H9 (cell line): Measurements from ENCODE around the gene UTS2. TPM values are rescaled to one million over a fixed set of nuclear protein-coding genes. Genes with fewer than 3 reads are reported as not detected.

Experiments used
- DNase-seq: peaks from one replicate; pipeline ENCODE4 v3.0.0-alpha.2; 2017
- H2AFZ ChIP-seq: one replicate; pipeline ENCODE4 v1.6.1; 2013; ENCODE audit warnings: mild to moderate bottlenecking, low read length, control low read depth, moderate library complexity
- H2AK5ac ChIP-seq: 2 replicates; pipeline ENCODE4 v1.6.1; 2013; ENCODE audit warnings: low read length, control low read depth, mixed read lengths; ENCODE audit not compliant: insufficient read length
- H2BK120ac ChIP-seq: one replicate; pipeline ENCODE4 v1.6.1; 2013; ENCODE audit warnings: low read depth, mild to moderate bottlenecking, low read length, control low read depth, inconsistent platforms; ENCODE audit not compliant: poor library complexity, severe bottlenecking
- H2BK12ac ChIP-seq: 2 replicates; pipeline ENCODE4 v1.6.1; 2013; ENCODE audit warnings: low read length, control low read depth, mixed read lengths, low read depth; ENCODE audit not compliant: insufficient read length
- H2BK15ac ChIP-seq: 2 replicates; pipeline ENCODE4 v1.6.1; 2013; ENCODE audit warnings: low read depth, low read length, control low read depth
- H2BK20ac ChIP-seq: one replicate; pipeline ENCODE4 v1.6.1; 2013; ENCODE audit warnings: low read depth, mild to moderate bottlenecking, low read length, control low read depth, inconsistent platforms; ENCODE audit not compliant: poor library complexity, severe bottlenecking
- H2BK5ac ChIP-seq: 2 replicates; pipeline ENCODE4 v1.6.1; 2013; ENCODE audit warnings: low read length, control low read depth, mixed read lengths; ENCODE audit not compliant: insufficient read length
- H3K14ac ChIP-seq: 2 replicates; pipeline ENCODE4 v1.6.1; 2013; ENCODE audit warnings: low read length, control low read depth; ENCODE audit not compliant: insufficient read depth
- H3K18ac ChIP-seq: 2 replicates; pipeline ENCODE4 v1.6.1; 2013; ENCODE audit warnings: low read depth, mild to moderate bottlenecking, mixed read lengths, low read length, control low read depth; ENCODE audit not compliant: insufficient read length
- H3K23ac ChIP-seq: 2 replicates; pipeline ENCODE4 v1.6.1; 2013; ENCODE audit warnings: low read length, control low read depth, mixed read lengths, low read depth; ENCODE audit not compliant: insufficient read length
- H3K23me2 ChIP-seq: 2 replicates; pipeline ENCODE4 v1.6.1; 2013; ENCODE audit warnings: low read depth, mild to moderate bottlenecking, mixed read lengths, low read length, control low read depth; ENCODE audit not compliant: insufficient read length, poor library complexity, severe bottlenecking
- H3K27ac ChIP-seq: 2 replicates; pipeline ENCODE4 v1.5.1; 2013; ENCODE audit warnings: low read length, control low read depth, mixed read lengths, low read depth; ENCODE audit not compliant: insufficient read length
- H3K27me3 ChIP-seq: 2 replicates; pipeline ENCODE4 v1.6.1; 2013; ENCODE audit warnings: low read length, control low read depth, inconsistent platforms; ENCODE audit not compliant: insufficient read depth
- H3K4ac ChIP-seq: 2 replicates; pipeline ENCODE4 v1.6.1; 2013; ENCODE audit warnings: low read depth, mild to moderate bottlenecking, control low read depth, inconsistent platforms, low read length, moderate library complexity
- H3K4me1 ChIP-seq: 2 replicates; pipeline ENCODE4 v1.6.1; 2013; ENCODE audit warnings: low read length, control low read depth, inconsistent platforms; ENCODE audit not compliant: insufficient read depth
- H3K4me2 ChIP-seq: 2 replicates; pipeline ENCODE4 v1.6.1; 2013; ENCODE audit warnings: low read length, control low read depth, mixed read lengths; ENCODE audit not compliant: insufficient read length, insufficient read depth
- H3K56ac ChIP-seq: 2 replicates; pipeline ENCODE4 v1.6.1; 2013; ENCODE audit warnings: low read depth, mild to moderate bottlenecking, mixed read lengths, low read length, control low read depth; ENCODE audit not compliant: insufficient read length
- H3K79me1 ChIP-seq: 2 replicates; pipeline ENCODE4 v1.6.1; 2013; ENCODE audit warnings: low read depth, mild to moderate bottlenecking, moderate library complexity, low read length, control low read depth, inconsistent platforms; ENCODE audit not compliant: insufficient read depth, poor library complexity, severe bottlenecking
- H3K79me2 ChIP-seq: 2 replicates; pipeline ENCODE4 v1.6.1; 2013; ENCODE audit warnings: low read length, control low read depth, inconsistent platforms; ENCODE audit not compliant: insufficient read depth
- H3K9ac ChIP-seq: 2 replicates; pipeline ENCODE4 v1.6.1; 2013; ENCODE audit warnings: low read length, control low read depth, mixed read lengths; ENCODE audit not compliant: insufficient read length; ENCODE audit errors: extremely low read depth
- H3K9me3 ChIP-seq: one replicate; pipeline ENCODE4 v1.6.1; 2013; ENCODE audit warnings: low read depth, low read length, inconsistent platforms; ENCODE audit not compliant: control insufficient read depth
- H3T11ph ChIP-seq: one replicate; pipeline ENCODE4 v1.6.1; 2013; ENCODE audit warnings: mild to moderate bottlenecking, low read length, control low read depth, inconsistent platforms
- H4K20me1 ChIP-seq: one replicate; pipeline ENCODE4 v1.6.1; 2013; ENCODE audit not compliant: control insufficient read depth, insufficient read length, insufficient read depth
- H4K5ac ChIP-seq: 2 replicates; pipeline ENCODE4 v1.6.1; 2013; ENCODE audit warnings: low read depth, mild to moderate bottlenecking, mixed read lengths, low read length, control low read depth; ENCODE audit not compliant: insufficient read length
- H4K8ac ChIP-seq: replicated peaks from 2 replicates; pipeline ENCODE4 v1.6.1; 2013; ENCODE audit warnings: low read length, control low read depth, mixed read lengths, low read depth; ENCODE audit not compliant: insufficient read length
- H4K91ac ChIP-seq: 2 replicates; pipeline ENCODE4 v1.6.1; 2013; ENCODE audit warnings: low read depth, mild to moderate bottlenecking, moderate library complexity, mixed read lengths, low read length, control low read depth; ENCODE audit not compliant: insufficient read length
- H3K27ac Mint-ChIP-seq, 3 experiments: 2 replicates in 2 of 3; 3 replicates in 1 of 3; pipeline ENCODE4 v1.8.0; 2020 to 2021; ENCODE audit warnings: mixed read lengths in 3 of 3, mild to moderate bottlenecking in 1 of 3, moderate library complexity in 1 of 3
- H3K27me3 Mint-ChIP-seq: 2 replicates; pipeline ENCODE4 v1.8.0; 2021; ENCODE audit warnings: low read depth, mild to moderate bottlenecking, moderate library complexity, mixed read lengths
- H3K36me3 Mint-ChIP-seq, 3 experiments: 2 replicates in 2 of 3; 3 replicates in 1 of 3; pipeline ENCODE4 v1.8.0; 2020 to 2021; ENCODE audit warnings: low read depth in 3 of 3, mixed read lengths in 3 of 3; ENCODE audit not compliant: insufficient read depth in 1 of 3
- H3K4me1 Mint-ChIP-seq, 2 experiments: 2 replicates each; pipeline ENCODE4 v1.8.0; 2020; ENCODE audit warnings: mixed read lengths in 2 of 2
- H3K4me3 Mint-ChIP-seq, 2 experiments: 2 replicates in 1 of 2; 3 replicates in 1 of 2; pipeline ENCODE4 v1.8.0; 2020 to 2021; ENCODE audit warnings: mild to moderate bottlenecking in 2 of 2, mixed read lengths in 2 of 2, moderate library complexity in 1 of 2
- H3K9me3 Mint-ChIP-seq, 2 experiments: 2 replicates in 1 of 2; 3 replicates in 1 of 2; pipeline ENCODE4 v1.8.0; 2020; ENCODE audit warnings: mild to moderate bottlenecking in 2 of 2, mixed read lengths in 2 of 2, moderate library complexity in 1 of 2
- WGBS: extraction: QIAGEN DNeasy Blood & Tissue Kit; methylation state at CpG from one replicate; pipeline ENCODE4 v1.1.7; 2013; ENCODE audit warnings: missing lambda C conversion rate, low lambda C conversion rate, mixed read lengths; ENCODE audit not compliant: insufficient read length; ENCODE audit errors: extremely low coverage; 5-methylcytosine and 5-hydroxymethylcytosine counted together
- total RNA-seq: library from RNA; stranded (reverse); gene quantifications from 2 replicates; pipeline ENCODE4 v1.2.1, GENCODE V29; 2021
- TF ChIP-seq, protein P1 (sequence below): fragments of 200-600 bp; sonication (generic); conservative IDR thresholded peaks from 3 replicates; pipeline ENCODE4 v1.8.0; 2021; ENCODE audit warnings: antibody characterized with exemption, mild to moderate bottlenecking

Gene UTS2
- total RNA-seq, 1 experiment from 2014 or later, result not detected

DNA sequence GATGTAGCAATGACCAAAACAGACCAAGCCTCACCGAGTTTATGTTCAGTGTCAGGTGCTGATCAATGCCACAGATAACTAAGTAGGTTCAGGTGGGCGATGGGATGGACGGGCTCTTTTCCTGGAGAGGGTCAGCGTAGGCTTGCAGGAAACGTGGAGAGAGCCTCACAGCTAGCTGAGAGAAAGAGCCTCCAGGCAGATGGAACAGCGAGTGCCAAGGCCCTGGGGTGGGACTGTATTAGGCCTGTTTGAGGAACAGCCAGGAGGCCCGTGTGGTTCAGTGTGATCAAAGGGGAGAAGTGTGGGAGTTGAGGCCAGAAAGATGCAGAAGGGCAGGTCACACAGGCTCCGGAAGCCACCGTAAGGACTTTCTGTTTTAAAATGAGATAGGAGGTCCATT lies 7.3 kb upstream of the UTS2 start:
- no peaks in the 10 kb centered on the region for H3K79me2 ChIP-seq
- no peak overlapping the region for H3K14ac ChIP-seq
- H3K4me1 Mint-ChIP-seq, result peaks cover 5% of the 10 kb centered on the region in 2 experiments
- no peak overlapping the region for H3K4me3 Mint-ChIP-seq
- H3K36me3 Mint-ChIP-seq, result no peaks in the 10 kb centered on the region; a peak in 1 of 7 replicates
- WGBS, result no CpG with 5 or more reads among the region's 9 CpGs
- no peaks in the 10 kb centered on the region; the same call in 1 of the 2 replicates for H3K27me3 Mint-ChIP-seq
- no peak overlapping the region for H2BK20ac ChIP-seq
- no peaks in the 10 kb centered on the region for H3K27me3 ChIP-seq
- DNase-seq, result no peak
- H3K4me2 ChIP-seq, result no peak overlapping the region
- no peaks in the 10 kb centered on the region for H4K20me1 ChIP-seq
- H2AFZ ChIP-seq, result no peak overlapping the region
- no peaks in the 10 kb centered on the region for H3K79me1 ChIP-seq
- H2BK12ac ChIP-seq, result no peak overlapping the region
- no peaks in the 10 kb centered on the region for H3K9me3 Mint-ChIP-seq
- no peak overlapping the region for H3K27ac Mint-ChIP-seq
- no peak overlapping the region for H2BK15ac ChIP-seq
- no peak overlapping the region for H2AK5ac ChIP-seq
- no peak overlapping the region for H3K23ac ChIP-seq
- no peak overlapping the region for H3K4ac ChIP-seq
- H3K9me3 ChIP-seq, result no peaks in the 10 kb centered on the region
- H4K8ac ChIP-seq, result no peak overlapping the region
- H3K23me2 ChIP-seq, result no peaks in the 10 kb centered on the region
- H2BK120ac ChIP-seq, result no peak overlapping the region
- TF ChIP-seq, protein P1, sequence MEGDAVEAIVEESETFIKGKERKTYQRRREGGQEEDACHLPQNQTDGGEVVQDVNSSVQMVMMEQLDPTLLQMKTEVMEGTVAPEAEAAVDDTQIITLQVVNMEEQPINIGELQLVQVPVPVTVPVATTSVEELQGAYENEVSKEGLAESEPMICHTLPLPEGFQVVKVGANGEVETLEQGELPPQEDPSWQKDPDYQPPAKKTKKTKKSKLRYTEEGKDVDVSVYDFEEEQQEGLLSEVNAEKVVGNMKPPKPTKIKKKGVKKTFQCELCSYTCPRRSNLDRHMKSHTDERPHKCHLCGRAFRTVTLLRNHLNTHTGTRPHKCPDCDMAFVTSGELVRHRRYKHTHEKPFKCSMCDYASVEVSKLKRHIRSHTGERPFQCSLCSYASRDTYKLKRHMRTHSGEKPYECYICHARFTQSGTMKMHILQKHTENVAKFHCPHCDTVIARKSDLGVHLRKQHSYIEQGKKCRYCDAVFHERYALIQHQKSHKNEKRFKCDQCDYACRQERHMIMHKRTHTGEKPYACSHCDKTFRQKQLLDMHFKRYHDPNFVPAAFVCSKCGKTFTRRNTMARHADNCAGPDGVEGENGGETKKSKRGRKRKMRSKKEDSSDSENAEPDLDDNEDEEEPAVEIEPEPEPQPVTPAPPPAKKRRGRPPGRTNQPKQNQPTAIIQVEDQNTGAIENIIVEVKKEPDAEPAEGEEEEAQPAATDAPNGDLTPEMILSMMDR, result no peak
- no peak overlapping the region for H3T11ph ChIP-seq
- H2BK5ac ChIP-seq, result no peak overlapping the region
- no peak overlapping the region for H3K18ac ChIP-seq
- no peak overlapping the region for H3K56ac ChIP-seq
- H3K9ac ChIP-seq, result no peak overlapping the region
- H3K4me1 ChIP-seq, result no peaks in the 10 kb centered on the region
- no peak overlapping the region for H3K27ac ChIP-seq
- H4K91ac ChIP-seq, result no peak overlapping the region
- H4K5ac ChIP-seq, result no peak overlapping the region
